IPS-15b (cell line): ENCODE data around the gene ST8SIA2.

Source experiments
- H3K27me3 ChIP-seq: one replicate; pipeline ENCODE4 v1.6.1; 2013; ENCODE audit warnings: low read length; ENCODE audit not compliant: control insufficient read depth, insufficient read depth
- H3K36me3 ChIP-seq: one replicate; pipeline ENCODE4 v1.6.1; 2013; ENCODE audit warnings: low read length; ENCODE audit not compliant: control insufficient read depth, insufficient read depth
- H3K4me1 ChIP-seq: one replicate; pipeline ENCODE4 v1.6.1; 2013; ENCODE audit warnings: mild to moderate bottlenecking, low read length; ENCODE audit not compliant: control insufficient read depth, insufficient read depth
- H3K4me3 ChIP-seq: one replicate; pipeline ENCODE4 v1.5.1; 2013; ENCODE audit warnings: low read depth, low read length
- H3K9ac ChIP-seq: one replicate; pipeline ENCODE4 v1.6.1; 2013; ENCODE audit warnings: low read depth, mild to moderate bottlenecking, low read length
- H3K9me3 ChIP-seq: one replicate; pipeline ENCODE4 v1.6.1; 2013; ENCODE audit warnings: mild to moderate bottlenecking, low read length; ENCODE audit not compliant: control insufficient read depth, insufficient read depth

The ST8SIA2 gene

GRCh38 chr15:92400980-92401787 lies 7.5 kb downstream of the ST8SIA2 start:
- peaks cover 14% of the 10 kb centered on the region for H3K27me3 ChIP-seq
- no peaks in the 10 kb centered on the region for H3K9me3 ChIP-seq
- H3K4me3 ChIP-seq = no peak overlapping the region
- H3K4me1 ChIP-seq = no peaks in the 10 kb centered on the region
- H3K36me3 ChIP-seq = no peaks in the 10 kb centered on the region
- H3K9ac ChIP-seq = no peak overlapping the region

DNA sequence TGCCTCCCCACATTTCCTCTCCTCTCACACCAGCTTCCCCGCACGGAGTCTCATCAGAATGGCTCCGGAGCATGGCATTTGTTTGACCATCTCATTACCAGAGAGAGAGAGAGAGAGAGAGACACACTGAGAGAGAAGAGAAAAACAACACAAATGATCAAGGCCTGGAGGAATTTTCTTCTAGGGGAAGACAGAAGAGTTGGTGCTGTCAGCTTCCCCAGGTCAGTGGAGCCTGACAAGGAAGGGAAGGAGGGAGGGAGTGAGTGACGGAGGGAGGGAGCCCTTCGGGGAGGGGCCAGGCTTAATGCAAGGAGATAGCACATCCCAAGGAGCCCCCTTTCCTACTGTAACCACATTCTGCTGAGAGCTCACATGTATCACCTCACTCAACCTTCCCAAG lies 9.1 kb downstream of the ST8SIA2 start:
- Histone ChIP-seq H3K4me1 (no peaks in the 10 kb centered on the region), H3K27me3 (peaks cover 2% of the 10 kb centered on the region)

GRCh38 chr15:92405942-92406341 lies 12.3 kb downstream of the ST8SIA2 start:
- Histone ChIP-seq H3K9me3 (no peaks in the 10 kb centered on the region), H3K36me3 (no peaks in the 10 kb centered on the region), H3K27me3 (peaks cover 4% of the 10 kb centered on the region), H3K9ac (no peak overlapping the region), H3K4me3 (no peak overlapping the region), H3K4me1 (no peaks in the 10 kb centered on the region)

More for the DNA sequence above, 9.1 kb downstream of the ST8SIA2 start:
- no peaks in the 10 kb centered on the region for H3K9me3 ChIP-seq
- H3K4me3 ChIP-seq = no peak overlapping the region
- no peaks in the 10 kb centered on the region for H3K36me3 ChIP-seq
- no peak overlapping the region for H3K9ac ChIP-seq

- no peak overlapping the region for H3K9ac ChIP-seq
- no peaks in the 10 kb centered on the region for H3K9me3 ChIP-seq
- H3K4me3 ChIP-seq = no peak overlapping the region
- H3K27me3 ChIP-seq = peaks cover 5% of the 10 kb centered on the region
- H3K4me1 ChIP-seq = no peaks in the 10 kb centered on the region
- H3K36me3 ChIP-seq = no peaks in the 10 kb centered on the region
Observed at GRCh38 chr15:92407321-92407720, 13.6 kb downstream of the ST8SIA2 start.

DNA sequence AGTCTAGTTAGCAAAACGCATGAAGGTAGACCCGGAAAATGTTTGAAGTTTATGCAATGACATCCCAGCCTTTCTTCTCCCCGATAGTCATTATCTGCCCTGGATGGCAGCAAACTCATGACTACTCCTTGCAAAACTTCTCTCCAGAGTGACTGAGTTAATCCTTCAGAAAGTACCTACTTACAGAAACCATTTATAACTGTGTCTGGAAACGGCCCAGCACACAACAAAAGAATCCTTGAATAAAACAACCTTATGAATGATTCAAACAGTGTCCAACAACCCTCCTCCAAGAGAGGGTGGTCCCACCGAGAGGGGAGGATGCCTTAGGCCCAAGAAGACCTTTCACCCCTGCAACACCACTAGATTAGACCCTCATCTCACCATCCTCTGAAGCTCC lies 14.2 kb downstream of the ST8SIA2 start:
- Histone ChIP-seq H3K9me3 (no peaks in the 10 kb centered on the region), H3K9ac (no peak overlapping the region), H3K4me1 (no peaks in the 10 kb centered on the region), H3K36me3 (no peaks in the 10 kb centered on the region), H3K4me3 (no peak overlapping the region), H3K27me3 (peaks cover 5% of the 10 kb centered on the region)

DNA sequence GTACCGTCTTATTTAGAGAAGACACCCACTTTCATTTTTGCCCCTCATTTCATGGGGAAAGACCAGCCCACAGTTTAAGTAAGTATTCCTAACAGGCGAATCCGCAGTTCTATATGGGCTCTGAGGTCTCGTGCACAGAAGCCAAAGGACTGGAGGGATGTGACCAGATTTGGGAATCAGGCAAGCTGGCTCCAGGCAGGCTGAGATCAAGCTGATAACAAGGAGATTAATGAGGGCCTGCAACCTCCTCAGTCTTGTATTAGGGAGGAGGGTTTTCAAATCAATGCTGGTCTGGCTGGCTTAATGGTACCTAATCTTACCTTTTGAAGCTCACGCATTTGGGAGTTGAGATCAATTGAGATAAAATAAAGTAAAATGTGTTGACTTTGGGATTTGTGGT lies 15.3 kb downstream of the ST8SIA2 start:
- H3K36me3 ChIP-seq = no peaks in the 10 kb centered on the region
- no peak overlapping the region for H3K9ac ChIP-seq
- H3K4me3 ChIP-seq = no peak overlapping the region
- H3K4me1 ChIP-seq = no peaks in the 10 kb centered on the region
- no peaks in the 10 kb centered on the region for H3K9me3 ChIP-seq
- peaks cover 5% of the 10 kb centered on the region for H3K27me3 ChIP-seq

GRCh38 chr15:92409521-92409920 lies 15.8 kb downstream of the ST8SIA2 start:
- H3K9ac ChIP-seq = no peak overlapping the region
- H3K36me3 ChIP-seq = no peaks in the 10 kb centered on the region
- H3K4me3 ChIP-seq = no peak overlapping the region
- H3K27me3 ChIP-seq = peaks cover 5% of the 10 kb centered on the region
- no peaks in the 10 kb centered on the region for H3K4me1 ChIP-seq
- no peaks in the 10 kb centered on the region for H3K9me3 ChIP-seq

- H3K36me3 ChIP-seq = no peaks in the 10 kb centered on the region
- H3K4me1 ChIP-seq = no peaks in the 10 kb centered on the region
- H3K27me3 ChIP-seq = peaks cover 5% of the 10 kb centered on the region
- no peak overlapping the region for H3K9ac ChIP-seq
- no peak overlapping the region for H3K4me3 ChIP-seq
- no peaks in the 10 kb centered on the region for H3K9me3 ChIP-seq
Observed at GRCh38 chr15:92410537-92410936, 16.9 kb downstream of the ST8SIA2 start.

DNA sequence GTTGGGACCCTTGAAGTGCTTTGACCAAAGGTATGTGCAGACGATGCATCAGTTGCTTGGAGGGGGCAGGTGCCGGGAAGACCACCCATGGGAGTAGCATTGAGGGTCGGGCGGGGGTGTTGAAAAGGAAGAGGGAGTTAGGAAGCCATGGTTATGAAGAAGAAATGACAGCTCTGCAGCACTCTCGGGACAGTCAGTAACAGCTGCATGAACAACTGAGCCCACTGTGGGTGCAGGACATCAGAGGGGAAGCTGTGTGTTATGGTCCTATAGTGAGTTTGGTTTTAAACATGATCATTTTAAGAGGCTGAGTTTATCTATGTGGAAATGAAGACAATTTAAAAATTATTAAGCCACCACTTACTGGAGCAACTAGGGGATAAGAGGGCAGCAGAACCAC lies 17.6 kb downstream of the ST8SIA2 start:
- Histone ChIP-seq H3K27me3 (peaks cover 5% of the 10 kb centered on the region), H3K9ac (no peak overlapping the region), H3K4me1 (no peaks in the 10 kb centered on the region), H3K9me3 (no peaks in the 10 kb centered on the region), H3K4me3 (no peak overlapping the region), H3K36me3 (no peaks in the 10 kb centered on the region)

DNA sequence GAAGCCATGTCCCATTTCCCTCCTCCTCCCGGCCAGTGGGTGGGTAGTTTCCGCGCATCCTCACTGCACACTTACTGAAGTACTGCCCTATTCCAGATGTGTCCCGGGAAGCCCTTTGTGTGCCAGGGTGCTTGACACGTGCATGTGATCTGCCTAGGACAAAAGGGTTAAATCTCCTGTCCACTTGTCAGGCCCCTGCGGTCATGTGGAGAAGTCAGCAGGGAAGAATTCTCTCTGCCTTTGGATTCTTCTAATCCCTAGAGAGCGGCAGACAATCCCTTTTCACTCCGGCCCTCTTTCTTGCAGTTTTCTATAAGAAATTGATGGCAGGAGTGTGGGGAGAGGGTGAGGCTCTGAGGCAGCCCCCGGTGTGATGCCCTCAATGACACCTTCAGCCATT lies 19.8 kb downstream of the ST8SIA2 start:
- Histone ChIP-seq H3K4me3 (no peak overlapping the region), H3K36me3 (no peaks in the 10 kb centered on the region), H3K4me1 (no peaks in the 10 kb centered on the region), H3K9me3 (no peaks in the 10 kb centered on the region), H3K9ac (no peak overlapping the region), H3K27me3 (peaks cover 5% of the 10 kb centered on the region)

GRCh38 chr15:92415639-92416297 lies 22.1 kb downstream of the ST8SIA2 start:
- Histone ChIP-seq H3K27me3 (peaks cover 2% of the 10 kb centered on the region), H3K36me3 (no peaks in the 10 kb centered on the region), H3K9me3 (no peaks in the 10 kb centered on the region), H3K9ac (no peak overlapping the region), H3K4me3 (no peak overlapping the region), H3K4me1 (no peaks in the 10 kb centered on the region)

DNA sequence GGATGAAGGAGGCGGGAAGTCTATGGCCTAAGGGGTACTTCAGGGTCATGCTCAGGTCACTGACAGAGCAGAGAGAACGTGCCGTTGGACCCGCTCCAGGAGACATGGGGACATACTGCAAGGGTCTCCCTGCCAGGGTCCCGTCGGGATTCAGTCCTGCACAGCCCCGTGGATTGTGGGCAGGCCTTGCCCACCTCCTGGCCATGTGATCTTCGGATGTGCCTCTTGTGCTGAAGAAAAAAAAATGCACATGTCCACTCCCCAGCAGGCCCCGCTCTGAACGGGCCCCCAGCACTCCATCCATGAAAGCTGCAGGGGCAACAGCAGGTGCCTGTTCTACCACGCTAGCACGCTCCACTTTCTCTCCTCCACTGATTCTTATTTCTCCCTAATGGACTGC lies 22.9 kb downstream of the ST8SIA2 start:
- H3K27me3 ChIP-seq = no peaks in the 10 kb centered on the region
- H3K9ac ChIP-seq = no peak overlapping the region
- H3K4me3 ChIP-seq = no peak overlapping the region
- no peaks in the 10 kb centered on the region for H3K9me3 ChIP-seq
- no peaks in the 10 kb centered on the region for H3K36me3 ChIP-seq
- no peaks in the 10 kb centered on the region for H3K4me1 ChIP-seq
